Suprapubic skin (tissue), 4 donors: ENCODE measurements around the gene WDFY4. TPM values are rescaled to one million over a fixed set of nuclear protein-coding genes. Genes with fewer than 3 reads are reported as not detected.
A peak's percentile ranks its signal among the peaks of the same experiment; 100 is the strongest.

Experiments used
- DNase-seq, 2 donors: peaks; one replicate each; pipeline ENCODE4 v3.0.0-alpha.2; 2019; ENCODE audit warnings: low spot score in 2 of 2
- H3K27ac ChIP-seq: fragments of 200-600 bp; sonication (generic); one replicate; pipeline ENCODE4 v1.5.1; 2019
- H3K27me3 ChIP-seq: fragments of 200-600 bp; sonication (generic); one replicate; pipeline ENCODE4 v1.5.1; 2019
- H3K36me3 ChIP-seq: fragments of 200-600 bp; sonication (generic); one replicate; pipeline ENCODE4 v1.5.1; 2019
- H3K4me1 ChIP-seq: fragments of 200-600 bp; sonication (generic); one replicate; pipeline ENCODE4 v1.5.1; 2019
- H3K4me3 ChIP-seq: fragments of 200-600 bp; sonication (generic); one replicate; pipeline ENCODE4 v1.5.1; 2019; ENCODE audit warnings: mild to moderate bottlenecking
- H3K9me3 ChIP-seq: fragments of 200-600 bp; sonication (generic); one replicate; pipeline ENCODE4 v1.5.1; 2019
- EP300 ChIP-seq: sonication (generic); formaldehyde crosslinking; IDR thresholded peaks from one replicate; pipeline ENCODE4 v1.6.1; 2017; ENCODE audit warnings: antibody characterized with exemption
- POLR2A ChIP-seq, 2 donors: fragments of 450-650 bp; IDR thresholded peaks; one replicate each; pipeline ENCODE4 v1.6.1; 2017; ENCODE audit warnings: antibody characterized with exemption in 2 of 2, mild to moderate bottlenecking in 2 of 2, moderate library complexity in 2 of 2
- POLR2AphosphoS5 ChIP-seq, 3 donors: sonication (generic); formaldehyde crosslinking; IDR thresholded peaks; one replicate each; pipeline ENCODE4 v1.6.1; 2017; ENCODE audit warnings: antibody characterized with exemption in 3 of 3
- WGBS: methylation state at CpG from one replicate; pipeline ENCODE4 v1.1.5; 2018; 5-methylcytosine and 5-hydroxymethylcytosine counted together
- total RNA-seq, 4 donors: library from RNA; depleted of rRNA; stranded (reverse); fragments of >200 nt; gene quantifications; one replicate each; pipeline ENCODE4 v1.1.0, GENCODE V29; 2016
- TF ChIP-seq, protein P1 (sequence below), 2 donors: fragments of 200-600 bp in 1 of 2; fragments of 450-650 bp in 1 of 2; sonication (generic) in 1 of 2; IDR thresholded peaks; one replicate each; pipeline ENCODE4 v1.5.1; 2016 to 2019; ENCODE audit warnings: antibody characterized with exemption in 2 of 2, mild to moderate bottlenecking in 1 of 2, moderate library complexity in 1 of 2

WDFY4 gene
- total RNA-seq, 4 donors from 2014 or later, result 0.57 to 2.9 (median 1.0) TPM

GRCh38 chr10:48797830-48798229 is 113.2 kb downstream of the WDFY4 start:
- WGBS, result 84% methylated on average over 4 of the region's 4 CpGs
- no peak for DNase-seq
- H3K4me3 ChIP-seq, result no peak overlapping the region
- peaks cover 2% of the 10 kb centered on the region for H3K4me1 ChIP-seq
- no peaks in the 10 kb centered on the region for H3K36me3 ChIP-seq
- no peak overlapping the region for H3K27ac ChIP-seq
- TF ChIP-seq, protein P1, sequence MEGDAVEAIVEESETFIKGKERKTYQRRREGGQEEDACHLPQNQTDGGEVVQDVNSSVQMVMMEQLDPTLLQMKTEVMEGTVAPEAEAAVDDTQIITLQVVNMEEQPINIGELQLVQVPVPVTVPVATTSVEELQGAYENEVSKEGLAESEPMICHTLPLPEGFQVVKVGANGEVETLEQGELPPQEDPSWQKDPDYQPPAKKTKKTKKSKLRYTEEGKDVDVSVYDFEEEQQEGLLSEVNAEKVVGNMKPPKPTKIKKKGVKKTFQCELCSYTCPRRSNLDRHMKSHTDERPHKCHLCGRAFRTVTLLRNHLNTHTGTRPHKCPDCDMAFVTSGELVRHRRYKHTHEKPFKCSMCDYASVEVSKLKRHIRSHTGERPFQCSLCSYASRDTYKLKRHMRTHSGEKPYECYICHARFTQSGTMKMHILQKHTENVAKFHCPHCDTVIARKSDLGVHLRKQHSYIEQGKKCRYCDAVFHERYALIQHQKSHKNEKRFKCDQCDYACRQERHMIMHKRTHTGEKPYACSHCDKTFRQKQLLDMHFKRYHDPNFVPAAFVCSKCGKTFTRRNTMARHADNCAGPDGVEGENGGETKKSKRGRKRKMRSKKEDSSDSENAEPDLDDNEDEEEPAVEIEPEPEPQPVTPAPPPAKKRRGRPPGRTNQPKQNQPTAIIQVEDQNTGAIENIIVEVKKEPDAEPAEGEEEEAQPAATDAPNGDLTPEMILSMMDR (IDR thresholded peaks at IDR 0.05), result no peak
- no peak for TF ChIP-seq POLR2AphosphoS5 (IDR thresholded peaks at IDR 0.05)
- no peak for TF ChIP-seq EP300
- TF ChIP-seq POLR2A (IDR thresholded peaks at IDR 0.05), result no peak
- no peaks in the 10 kb centered on the region for H3K9me3 ChIP-seq
- no peaks in the 10 kb centered on the region for H3K27me3 ChIP-seq

DNA sequence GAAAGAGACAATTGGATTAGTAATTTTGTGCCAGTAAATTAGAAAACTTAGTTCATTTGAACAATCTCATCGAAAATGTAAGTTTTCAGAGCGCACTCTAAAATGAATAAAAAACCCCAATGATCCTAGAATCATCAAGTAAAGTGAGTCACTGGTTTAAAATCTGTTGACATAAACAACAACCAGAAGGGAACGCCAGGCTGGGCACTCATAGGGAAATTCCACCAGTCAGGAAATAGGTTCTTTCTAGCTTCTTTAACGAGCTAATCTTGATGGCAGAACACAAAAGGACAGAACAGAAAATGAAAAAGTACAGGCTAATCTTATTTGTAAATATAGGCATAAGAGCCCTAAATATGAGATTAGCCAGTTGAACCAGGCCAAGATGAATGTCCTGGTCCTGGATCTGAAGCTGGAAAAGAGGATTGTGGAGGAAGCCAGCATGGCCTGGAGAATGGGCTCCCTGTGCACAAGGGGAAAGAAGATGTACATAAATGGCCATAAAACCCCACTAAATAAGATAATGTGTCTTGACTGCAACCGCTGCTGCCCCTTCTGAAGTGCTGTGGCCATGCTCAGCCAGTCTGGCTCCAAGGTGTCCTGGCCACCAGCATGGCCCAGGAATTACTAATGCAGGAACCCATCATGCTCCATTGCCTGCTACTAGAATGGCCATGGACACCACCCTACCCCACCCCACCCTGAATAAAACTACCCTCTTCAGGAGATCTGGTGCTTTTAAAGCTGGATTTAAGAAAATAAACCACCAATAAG is 114.0 kb downstream of the WDFY4 start:
- WGBS, result 51% methylated on average over 5 of the region's 5 CpGs
- H3K4me3 ChIP-seq, result no peak overlapping the region
- H3K36me3 ChIP-seq, result no peaks in the 10 kb centered on the region
- H3K4me1 ChIP-seq, result peaks cover 2% of the 10 kb centered on the region
- no peaks in the 10 kb centered on the region for H3K27me3 ChIP-seq
- no peak for DNase-seq
- TF ChIP-seq POLR2A (IDR thresholded peaks at IDR 0.05), result no peak
- peak overlapping the region; percentile 20 for H3K27ac ChIP-seq
- H3K9me3 ChIP-seq, result no peaks in the 10 kb centered on the region

DNA sequence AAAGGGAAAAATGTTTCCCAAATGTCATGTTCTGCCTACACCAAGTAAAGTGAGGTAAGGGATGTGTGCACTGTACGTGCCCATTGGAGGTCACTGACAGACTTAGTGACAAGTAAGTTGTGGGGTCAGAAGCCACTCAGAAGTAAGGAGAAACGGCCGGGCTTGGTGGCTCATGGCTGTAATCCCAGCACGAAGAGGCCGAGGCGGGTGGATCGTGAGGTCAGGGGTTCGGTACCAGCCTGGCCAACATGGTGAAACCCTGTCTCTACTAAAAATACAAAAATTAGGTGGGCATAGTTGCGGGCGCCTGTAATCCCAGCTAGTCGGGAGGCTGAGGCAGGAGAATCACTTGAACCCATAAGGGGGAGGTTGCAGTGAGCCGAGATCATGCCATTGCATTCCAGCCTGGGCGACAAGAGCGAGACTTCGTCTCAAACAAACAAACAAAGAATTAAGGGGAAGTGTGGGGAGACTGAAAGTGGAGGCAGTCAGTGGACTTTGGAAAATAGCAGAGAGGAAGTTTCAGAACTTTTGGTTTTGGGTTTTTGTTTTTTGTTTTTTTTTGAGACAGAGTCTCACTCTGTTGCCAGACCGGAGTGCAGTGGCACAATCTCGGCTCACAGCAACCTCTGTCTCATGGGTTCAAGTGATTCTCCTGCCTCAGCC is 114.8 kb downstream of the WDFY4 start:
- Histone ChIP-seq H3K4me1 (peaks cover 2% of the 10 kb centered on the region), H3K36me3 (no peaks in the 10 kb centered on the region), H3K27me3 (no peaks in the 10 kb centered on the region), H3K4me3 (no peak overlapping the region), H3K9me3 (no peaks in the 10 kb centered on the region), H3K27ac (peak overlapping the region; percentile 21)
- 88% methylated on average over 17 of the region's 17 CpGs for WGBS
- DNase-seq, result no peak
- TF ChIP-seq, protein P1 (IDR thresholded peaks at IDR 0.05), result no peak
- no peak for TF ChIP-seq POLR2A (IDR thresholded peaks at IDR 0.05)
- no peak for TF ChIP-seq POLR2AphosphoS5 (IDR thresholded peaks at IDR 0.05)
- no peak for TF ChIP-seq EP300

DNA sequence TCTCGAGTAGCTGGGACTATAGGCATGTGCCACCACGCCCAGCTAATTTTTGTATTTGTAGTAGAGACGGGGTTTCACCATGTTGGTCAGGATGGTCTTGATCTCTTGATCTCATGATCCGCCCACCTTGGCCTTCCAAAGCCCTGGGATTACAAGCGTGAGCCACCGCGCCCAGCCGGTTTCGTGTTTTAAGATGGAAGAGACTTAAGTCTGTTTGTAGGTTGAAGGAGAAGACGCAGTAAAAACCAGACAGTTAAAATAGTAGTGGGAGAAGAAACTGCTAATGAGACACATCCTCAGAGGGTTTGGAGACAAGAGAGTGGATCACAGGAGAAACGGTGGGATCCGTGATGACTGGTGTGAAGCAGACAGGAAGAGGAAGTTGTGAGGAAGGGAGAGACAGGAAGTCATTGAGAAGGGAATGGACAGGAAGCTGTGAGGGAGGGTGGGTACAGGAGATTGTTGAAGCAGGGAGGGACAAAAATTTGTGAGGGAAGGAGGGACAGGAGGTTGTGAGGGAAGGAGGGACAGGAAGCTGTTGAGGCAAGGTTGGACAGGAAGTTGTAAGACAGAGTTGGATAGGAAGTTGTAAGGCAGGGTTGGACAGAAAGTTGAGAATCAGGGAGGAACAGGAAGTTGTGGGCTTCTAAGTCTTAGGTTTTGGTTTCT is 115.5 kb downstream of the WDFY4 start:
- TF ChIP-seq EP300 (no peak), POLR2A (IDR thresholded peaks at IDR 0.05) (no peak), POLR2AphosphoS5 (IDR thresholded peaks at IDR 0.05) (no peak)
- TF ChIP-seq, protein P1 (IDR thresholded peaks at IDR 0.05), result no peak
- Histone ChIP-seq H3K4me1 (peaks cover 9% of the 10 kb centered on the region), H3K36me3 (no peaks in the 10 kb centered on the region), H3K27ac (peak overlapping the region; percentile 21), H3K27me3 (no peaks in the 10 kb centered on the region), H3K9me3 (no peaks in the 10 kb centered on the region), H3K4me3 (no peak overlapping the region)
- DNase-seq, result no peak
- WGBS, result 84% methylated on average over 12 of the region's 12 CpGs

GRCh38 chr10:48801001-48801421 is 116.3 kb downstream of the WDFY4 start:
- TF ChIP-seq, protein P1 (IDR thresholded peaks at IDR 0.05), result no peak
- no peak for TF ChIP-seq POLR2A (IDR thresholded peaks at IDR 0.05)
- no peak for TF ChIP-seq EP300
- TF ChIP-seq POLR2AphosphoS5 (IDR thresholded peaks at IDR 0.05), result no peak
- no peak overlapping the region for H3K4me3 ChIP-seq
- H3K27me3 ChIP-seq, result no peaks in the 10 kb centered on the region
- H3K27ac ChIP-seq, result peak overlapping the region; percentile 36
- H3K9me3 ChIP-seq, result no peaks in the 10 kb centered on the region
- H3K36me3 ChIP-seq, result no peaks in the 10 kb centered on the region
- DNase-seq, result no peak
- H3K4me1 ChIP-seq, result peaks cover 16% of the 10 kb centered on the region
